ENCODE results near the gene NFIX. TPM values are rescaled to one million over a fixed set of nuclear protein-coding genes. Genes with fewer than 3 reads are reported as not detected.
A peak's percentile ranks its signal among the peaks of the same experiment; 100 is the strongest.

Gene NFIX
- total RNA-seq, 2 experiments from 2014 or later, result 6.3 to 8.7 TPM

DNA sequence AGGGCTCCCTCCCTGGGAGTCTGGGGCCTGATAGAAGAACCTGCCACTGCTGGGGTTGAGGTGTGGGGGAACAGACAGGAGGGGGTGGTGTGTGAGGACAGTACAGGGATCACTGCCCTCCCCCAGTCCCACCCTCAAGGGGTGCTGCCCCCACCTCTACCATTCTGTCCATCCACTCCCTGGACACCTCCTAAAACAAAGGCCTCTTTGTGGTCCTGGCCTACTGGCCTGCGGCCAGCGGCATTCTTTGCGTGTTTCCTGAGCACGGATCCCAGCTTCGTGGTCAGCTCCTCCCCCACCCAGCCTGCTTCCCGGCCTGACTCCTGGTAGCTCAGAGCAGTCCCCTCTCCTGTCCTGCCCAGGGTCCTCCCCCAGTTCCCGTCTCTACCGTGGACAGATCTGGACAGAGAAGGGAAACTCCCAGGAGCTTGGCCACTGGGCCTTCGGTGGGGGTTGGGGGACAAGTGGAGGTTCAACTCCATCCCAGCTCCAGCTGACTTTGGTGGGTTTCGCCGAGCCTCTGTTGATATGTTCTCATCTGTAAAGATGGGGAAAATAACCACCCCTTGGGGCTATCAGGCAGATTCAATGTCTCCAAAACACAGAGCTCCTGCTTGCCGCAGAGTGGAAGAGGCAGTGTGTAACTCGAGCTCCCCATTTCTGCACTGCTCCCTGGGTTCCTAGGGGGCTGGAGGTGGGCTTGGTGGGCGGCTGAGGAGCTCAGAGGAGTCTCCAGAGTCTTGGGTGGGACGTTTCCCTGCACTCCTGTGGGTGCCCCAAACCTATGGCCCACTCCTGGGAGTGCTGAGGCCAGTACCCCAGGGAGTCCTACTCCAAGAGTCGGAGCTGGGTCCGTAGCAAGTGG, 58.7 kb downstream of the NFIX start:
- no peak overlapping the region for H3K27ac Mint-ChIP-seq
- peaks cover 7% of the 10 kb centered on the region for H3K27me3 Mint-ChIP-seq
- H3K4me3 Mint-ChIP-seq, result no peak overlapping the region
- H3K9me3 Mint-ChIP-seq, result no peaks in the 10 kb centered on the region
- no peak for DNase-seq
- H3K36me3 Mint-ChIP-seq, result no peaks in the 10 kb centered on the region
- peaks cover 6% of the 10 kb centered on the region for H3K4me1 Mint-ChIP-seq

DNA sequence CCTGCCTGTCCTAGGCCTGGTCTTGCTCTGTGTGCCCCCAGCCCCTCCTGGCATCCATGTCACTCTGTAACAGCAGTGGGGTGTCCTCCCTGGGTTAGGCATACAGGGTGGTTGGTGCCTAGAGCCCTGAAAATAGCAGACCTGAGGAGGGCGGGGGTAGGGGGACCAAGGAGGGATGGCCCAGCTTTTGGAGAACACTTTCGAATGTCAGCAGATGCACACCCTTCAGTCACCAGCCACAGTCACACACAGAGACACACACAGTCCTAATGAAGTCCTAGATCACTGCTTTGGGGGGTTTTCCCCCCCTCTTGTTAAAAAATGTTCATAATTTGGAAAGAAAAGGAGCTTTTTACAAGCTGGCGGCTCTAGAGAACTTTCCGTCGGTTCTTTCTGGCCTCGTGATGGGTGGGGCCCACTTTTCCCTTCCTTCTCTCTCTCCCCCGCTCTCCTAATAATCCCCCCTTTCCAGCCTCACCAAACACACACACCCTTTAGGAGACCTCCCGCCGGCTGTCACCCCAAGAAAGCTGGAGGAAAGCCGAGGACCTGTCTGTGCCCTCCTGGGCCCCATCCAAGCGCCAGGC, 59.4 kb downstream of the NFIX start:
- no peak overlapping the region for H3K4me3 Mint-ChIP-seq
- peaks cover 7% of the 10 kb centered on the region for H3K27me3 Mint-ChIP-seq
- H3K27ac Mint-ChIP-seq, result no peak overlapping the region
- peaks cover 6% of the 10 kb centered on the region for H3K4me1 Mint-ChIP-seq
- DNase-seq, result no peak
- H3K9me3 Mint-ChIP-seq, result no peaks in the 10 kb centered on the region
- H3K36me3 Mint-ChIP-seq, result no peaks in the 10 kb centered on the region

DNA sequence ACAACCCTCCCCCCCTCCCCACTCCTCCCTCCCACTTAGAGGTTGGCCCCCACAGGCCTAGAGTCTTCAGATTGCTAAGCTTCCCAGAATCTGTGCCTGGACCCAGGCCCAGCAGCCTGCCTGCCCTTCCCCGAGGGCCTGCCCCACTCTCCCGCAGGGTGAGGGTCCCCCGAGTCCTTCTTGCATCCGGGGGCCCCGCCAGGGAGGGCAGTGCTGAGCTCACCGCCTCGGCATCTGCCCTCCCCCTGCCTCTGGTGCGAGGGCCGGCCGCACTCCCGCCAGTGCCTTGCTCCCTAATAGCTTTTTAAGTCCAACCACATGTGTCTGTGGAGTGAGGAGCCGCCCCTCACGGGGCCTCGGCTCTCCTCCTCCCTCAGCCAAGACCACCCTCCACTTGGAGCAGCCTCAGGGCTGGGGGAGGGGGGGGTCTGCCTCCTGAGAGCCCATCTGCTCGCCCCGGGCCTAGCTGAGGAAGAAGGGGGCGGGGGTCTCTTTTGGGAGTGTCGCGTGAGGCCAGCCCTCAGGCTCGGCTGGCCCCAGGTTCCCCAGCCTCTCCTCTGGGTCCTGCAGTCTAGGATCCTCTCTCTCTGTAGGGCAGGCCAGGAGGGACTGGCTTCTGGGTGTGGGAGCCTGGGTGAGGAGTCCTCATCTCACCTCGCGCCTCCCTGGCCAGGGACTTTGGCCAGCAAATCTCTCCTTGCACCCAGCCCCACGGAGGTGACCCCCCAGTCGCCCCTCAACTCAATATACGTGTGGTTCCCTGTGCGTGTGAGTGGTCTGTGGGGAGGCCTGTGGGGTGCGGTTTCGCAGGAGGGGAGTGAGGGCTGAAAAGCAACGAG, 60.2 kb downstream of the NFIX start:
- peaks cover 4% of the 10 kb centered on the region for H3K27me3 Mint-ChIP-seq
- H3K4me3 Mint-ChIP-seq, result no peak overlapping the region
- DNase-seq, result no peak

DNA sequence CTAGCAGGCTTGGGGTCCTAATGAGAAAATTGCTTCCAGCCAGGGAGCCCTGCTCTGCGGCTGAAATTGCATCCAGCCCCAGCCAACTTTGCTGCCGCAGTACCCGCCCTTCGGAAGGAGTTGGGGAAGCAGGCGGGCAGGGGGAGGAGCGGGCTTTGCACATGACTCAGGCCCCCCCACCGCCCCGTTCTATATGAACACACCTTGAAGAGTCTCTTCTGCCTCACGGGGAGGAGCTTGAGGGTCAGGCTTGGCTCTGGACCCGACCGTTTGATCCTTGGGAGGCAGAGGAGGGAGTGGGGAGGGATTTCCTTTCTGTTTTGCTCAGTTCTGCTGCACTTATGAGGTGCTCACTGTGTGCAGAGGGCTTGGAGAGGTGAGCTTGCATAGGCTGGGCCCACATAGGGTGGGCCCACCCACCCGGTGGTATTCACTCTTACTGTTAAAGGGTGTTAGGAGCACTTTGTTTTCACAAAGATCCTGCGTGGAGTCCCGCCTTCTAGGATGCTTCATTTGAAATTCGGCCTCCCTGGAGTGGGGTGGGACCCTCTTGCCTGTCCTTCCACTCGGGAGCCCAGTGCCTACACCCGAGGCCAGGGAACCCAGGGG, 60.9 kb downstream of the NFIX start:
- peaks cover 5% of the 10 kb centered on the region for H3K27me3 Mint-ChIP-seq
- no peaks in the 10 kb centered on the region for H3K36me3 Mint-ChIP-seq
- H3K4me3 Mint-ChIP-seq, result no peak overlapping the region
- H3K9me3 Mint-ChIP-seq, result no peaks in the 10 kb centered on the region
- H3K27ac Mint-ChIP-seq, result no peak overlapping the region
- DNase-seq, result no peak
- peaks cover 11% of the 10 kb centered on the region for H3K4me1 Mint-ChIP-seq

More for the DNA sequence above, 60.2 kb downstream of the NFIX start:
- Mint-ChIP-seq H3K36me3 (no peaks in the 10 kb centered on the region), H3K4me1 (peaks cover 6% of the 10 kb centered on the region), H3K27ac (no peak overlapping the region), H3K9me3 (no peaks in the 10 kb centered on the region)

DNA sequence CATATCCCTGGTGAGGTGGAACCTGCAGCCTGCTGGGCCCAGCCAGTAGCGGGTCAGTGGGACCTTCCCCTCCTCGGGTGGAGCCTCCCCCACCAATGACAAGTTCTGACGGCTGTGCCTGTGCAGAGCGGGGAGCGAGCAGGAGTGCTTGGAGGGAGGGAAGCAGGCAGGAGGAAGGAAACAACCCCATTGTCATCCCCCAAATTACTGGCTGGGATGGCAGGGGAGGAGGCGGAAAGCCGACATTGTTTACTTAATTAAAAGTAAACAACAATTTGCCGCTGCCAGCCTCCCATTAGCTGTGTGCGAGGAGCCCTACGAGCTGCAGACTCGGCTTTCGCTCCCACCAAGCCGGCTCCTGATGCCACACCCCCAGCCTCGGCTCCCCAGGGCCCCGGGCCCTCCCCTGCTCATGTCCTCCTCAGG, 61.9 kb downstream of the NFIX start:
- Mint-ChIP-seq H3K9me3 (no peaks in the 10 kb centered on the region), H3K36me3 (no peaks in the 10 kb centered on the region), H3K4me1 (peaks cover 8% of the 10 kb centered on the region), H3K27ac (no peak overlapping the region), H3K4me3 (no peak overlapping the region), H3K27me3 (peaks cover 14% of the 10 kb centered on the region)
- DNase-seq, result no peak

DNA sequence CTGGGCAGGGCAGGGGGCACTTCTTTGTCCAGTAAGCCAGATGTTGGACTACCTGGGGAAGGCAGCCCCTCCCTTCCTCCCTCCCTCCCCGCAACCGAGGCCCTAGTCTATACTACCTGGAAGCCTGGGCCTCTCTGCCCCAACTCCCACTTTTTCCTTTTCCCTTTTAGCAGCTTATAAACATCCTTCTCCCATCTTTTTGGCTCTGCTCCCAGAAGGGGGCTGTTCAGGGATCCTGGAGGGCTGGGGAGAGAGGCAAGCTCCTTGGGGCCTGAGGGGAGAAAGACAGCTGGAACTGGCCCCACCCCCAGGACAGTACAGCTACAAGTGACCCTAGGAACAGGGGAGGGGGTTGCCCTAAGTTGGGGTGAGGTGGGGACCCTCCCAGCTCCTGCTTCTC, 62.5 kb downstream of the NFIX start:
- Mint-ChIP-seq H3K36me3 (no peaks in the 10 kb centered on the region), H3K4me1 (peaks cover 8% of the 10 kb centered on the region), H3K9me3 (no peaks in the 10 kb centered on the region), H3K27me3 (peaks cover 18% of the 10 kb centered on the region), H3K4me3 (no peak overlapping the region), H3K27ac (no peak overlapping the region)
- DNase-seq, result no peak

DNA sequence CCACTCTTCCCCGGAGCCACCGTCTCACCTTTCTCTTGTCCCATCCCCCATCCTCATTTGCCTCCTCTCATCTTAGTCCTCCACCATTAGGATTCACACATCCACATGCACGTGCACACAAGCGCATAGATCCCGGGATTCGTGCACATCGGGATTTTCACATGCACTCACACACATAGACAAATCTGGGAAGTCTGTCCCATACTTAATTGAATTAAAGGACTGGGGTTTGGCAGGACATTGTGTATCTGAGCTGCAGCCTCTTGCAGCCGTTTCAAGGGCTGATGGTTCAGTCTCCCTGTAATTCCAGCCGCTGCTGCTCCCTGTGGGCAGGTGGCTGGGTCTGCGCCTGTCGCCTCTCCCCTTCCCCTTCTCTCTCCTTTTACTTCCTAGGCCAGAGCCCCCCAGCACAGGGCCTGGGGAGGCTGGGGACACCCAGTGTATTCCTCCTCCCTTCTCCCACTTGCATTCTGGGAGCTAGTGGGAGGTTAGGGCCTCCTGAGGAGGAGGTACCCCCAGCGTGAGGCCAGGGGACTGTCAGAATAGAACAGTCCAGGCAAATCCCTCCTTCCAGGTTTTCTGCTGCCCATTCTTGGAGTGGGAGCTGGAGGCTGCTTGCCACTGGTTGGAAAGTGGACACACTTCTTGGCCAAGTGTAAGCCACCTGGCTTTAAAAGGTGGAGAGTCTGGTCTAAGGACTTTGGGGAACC, 63.8 kb downstream of the NFIX start:
- H3K4me1 Mint-ChIP-seq, result peaks cover 8% of the 10 kb centered on the region
- H3K9me3 Mint-ChIP-seq, result no peaks in the 10 kb centered on the region
- no peak for DNase-seq
- H3K36me3 Mint-ChIP-seq, result no peaks in the 10 kb centered on the region
- no peak overlapping the region for H3K27ac Mint-ChIP-seq
- peaks cover 23% of the 10 kb centered on the region for H3K27me3 Mint-ChIP-seq
- no peak overlapping the region for H3K4me3 Mint-ChIP-seq

DNA sequence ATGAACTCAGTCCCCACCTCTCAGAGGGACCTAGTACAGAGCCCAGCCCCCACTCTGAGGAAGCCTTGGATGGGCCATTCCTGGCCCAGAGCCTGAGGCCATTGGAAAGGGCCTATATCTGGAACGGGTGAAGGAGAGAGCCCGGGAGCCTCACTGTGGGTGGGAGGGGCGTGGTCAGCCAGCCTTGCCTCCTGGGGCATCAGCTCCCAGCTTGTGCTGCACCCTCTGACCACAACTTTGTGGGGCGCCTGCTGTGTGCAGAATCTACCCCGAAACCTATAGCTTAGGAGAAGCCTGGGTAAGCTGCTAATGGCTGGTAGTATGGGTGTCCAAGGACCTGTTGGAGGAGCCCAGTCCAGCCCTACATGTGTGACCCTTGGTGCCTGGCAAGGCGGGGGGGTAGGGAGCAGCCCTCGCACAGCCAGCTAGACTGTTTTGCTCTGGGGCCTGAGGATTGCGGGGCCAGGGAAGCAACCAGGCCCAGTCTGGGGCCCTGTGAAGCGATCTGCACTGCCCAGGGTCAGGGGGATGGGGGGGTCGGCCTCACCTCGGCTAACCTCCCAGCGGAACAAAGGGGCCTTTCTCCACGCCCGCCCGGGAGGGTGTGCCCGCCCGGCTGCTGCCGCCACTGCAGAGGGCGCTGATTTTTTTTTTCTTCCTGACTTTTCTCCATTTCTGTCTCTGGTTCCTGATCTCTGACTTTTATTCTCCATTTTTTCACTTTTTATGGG, 65.1 kb downstream of the NFIX start:
- no peak for DNase-seq
- peaks cover 8% of the 10 kb centered on the region for H3K4me1 Mint-ChIP-seq
- peak overlapping the region; percentile 65 for H3K4me3 Mint-ChIP-seq
- no peaks in the 10 kb centered on the region for H3K9me3 Mint-ChIP-seq
- H3K27me3 Mint-ChIP-seq, result peaks cover 23% of the 10 kb centered on the region
- H3K36me3 Mint-ChIP-seq, result no peaks in the 10 kb centered on the region
- H3K27ac Mint-ChIP-seq, result no peak overlapping the region

DNA sequence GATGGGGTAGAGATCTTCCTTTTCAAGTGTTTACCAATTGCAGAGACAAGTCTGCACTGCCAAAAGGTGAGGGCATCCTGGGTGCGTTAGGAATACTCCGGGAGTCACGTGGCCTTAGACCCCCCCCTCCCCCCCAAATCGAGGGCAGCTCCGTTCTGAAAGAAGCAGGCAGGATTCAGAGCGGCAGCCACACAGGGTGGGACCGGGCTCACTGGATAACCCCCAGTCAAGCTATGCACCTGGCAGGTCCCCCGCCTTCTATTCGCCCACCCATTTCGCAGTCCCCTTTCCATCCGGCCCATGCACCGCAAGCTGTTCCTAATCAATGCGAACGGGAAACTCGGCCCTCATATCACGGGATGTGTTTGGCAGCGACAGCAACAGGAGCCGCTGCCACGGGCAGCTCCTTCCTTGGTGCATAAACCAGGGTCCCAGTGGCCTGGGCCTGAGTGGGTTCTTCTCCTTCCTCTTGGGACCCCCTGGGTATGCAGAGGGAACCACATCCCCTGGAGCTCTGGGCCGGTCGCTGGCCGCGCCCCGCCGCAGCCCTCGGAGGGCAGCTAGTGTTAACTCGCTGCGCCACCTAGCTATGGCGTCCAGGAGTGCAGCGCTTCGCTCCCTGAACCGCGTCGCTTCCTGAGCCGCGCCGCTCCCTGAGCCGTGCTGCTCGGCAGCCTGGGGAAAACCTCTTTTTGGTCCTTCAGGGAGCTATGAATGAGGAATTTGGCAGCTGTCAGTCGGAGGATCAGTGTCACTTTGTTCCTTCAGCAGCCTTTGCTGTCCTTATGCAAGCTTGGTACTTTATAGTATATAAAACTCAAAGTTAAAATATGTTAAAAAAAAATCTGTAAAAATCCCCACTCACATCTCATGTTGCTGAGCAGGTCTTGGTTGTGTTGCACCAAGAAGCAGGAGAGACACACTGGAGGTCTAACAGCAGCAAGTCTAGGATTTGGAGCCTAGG, 66.0 kb downstream of the NFIX start:
- Mint-ChIP-seq H3K27me3 (peaks cover 19% of the 10 kb centered on the region), H3K4me3 (peak overlapping the region; percentile 65), H3K36me3 (no peaks in the 10 kb centered on the region), H3K27ac (no peak overlapping the region), H3K4me1 (peaks cover 8% of the 10 kb centered on the region), H3K9me3 (no peaks in the 10 kb centered on the region)
- DNase-seq, result peak; percentile 78

DNA sequence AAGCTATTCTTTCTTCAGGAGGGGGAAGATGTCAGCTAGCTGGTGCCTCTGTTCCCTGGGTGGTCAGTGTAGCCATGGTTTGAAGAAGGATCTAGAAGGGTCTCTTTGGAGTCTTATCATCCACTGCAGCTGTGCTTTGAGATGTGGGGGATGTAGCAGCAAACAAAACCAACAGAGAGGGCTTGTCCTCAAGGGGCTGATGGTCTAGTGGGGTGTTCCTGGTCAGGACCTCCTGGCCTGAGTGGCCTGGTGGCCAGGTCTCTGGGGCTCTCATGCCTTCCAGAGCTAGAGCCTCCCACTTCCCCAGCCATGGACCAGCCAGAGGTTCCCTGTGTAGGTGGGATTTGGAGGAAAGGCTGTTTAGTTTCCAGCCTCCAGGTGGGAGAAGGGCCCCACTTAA, 67.0 kb downstream of the NFIX start:
- H3K4me1 Mint-ChIP-seq, result peaks cover 8% of the 10 kb centered on the region
- no peak for DNase-seq
- H3K4me3 Mint-ChIP-seq, result no peak overlapping the region
- H3K9me3 Mint-ChIP-seq, result no peaks in the 10 kb centered on the region
- peaks cover 19% of the 10 kb centered on the region for H3K27me3 Mint-ChIP-seq
- no peaks in the 10 kb centered on the region for H3K36me3 Mint-ChIP-seq
- no peak overlapping the region for H3K27ac Mint-ChIP-seq

DNA sequence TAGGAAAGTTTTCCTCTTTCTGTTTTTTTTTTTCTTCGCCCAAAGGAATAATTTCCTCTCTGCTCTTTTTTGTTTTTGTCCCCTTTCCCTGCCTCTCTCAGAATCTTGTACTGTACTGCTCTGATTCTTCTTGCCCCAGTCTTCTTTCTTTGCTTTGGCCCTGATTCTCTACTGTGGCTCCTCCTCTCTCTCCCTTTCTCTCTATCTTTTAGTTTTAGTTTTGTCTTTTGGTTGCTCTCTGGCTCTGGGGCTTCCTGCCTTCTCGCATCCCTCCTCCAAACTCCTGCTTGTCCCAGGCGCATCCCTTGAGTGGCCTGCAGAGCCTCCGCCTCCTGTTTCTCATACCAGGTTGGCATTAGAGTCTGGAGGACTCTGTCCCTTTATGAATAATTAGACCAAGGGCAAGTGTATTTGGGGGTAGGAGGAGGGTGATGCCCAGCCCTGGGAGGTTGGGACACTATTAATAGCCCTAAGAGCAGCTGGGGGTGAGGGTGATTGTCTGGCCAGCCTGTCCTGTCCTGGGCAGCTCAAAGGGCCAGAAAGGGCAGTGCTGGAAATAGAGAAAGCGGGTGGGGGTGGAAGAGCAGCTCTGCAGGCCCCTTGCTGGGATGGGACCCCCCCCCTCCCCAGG, 68.3 kb downstream of the NFIX start:
- Mint-ChIP-seq H3K36me3 (no peaks in the 10 kb centered on the region), H3K27me3 (peaks cover 19% of the 10 kb centered on the region), H3K4me3 (no peak overlapping the region), H3K4me1 (peaks cover 8% of the 10 kb centered on the region), H3K9me3 (no peaks in the 10 kb centered on the region), H3K27ac (no peak overlapping the region)
- no peak for DNase-seq

DNA sequence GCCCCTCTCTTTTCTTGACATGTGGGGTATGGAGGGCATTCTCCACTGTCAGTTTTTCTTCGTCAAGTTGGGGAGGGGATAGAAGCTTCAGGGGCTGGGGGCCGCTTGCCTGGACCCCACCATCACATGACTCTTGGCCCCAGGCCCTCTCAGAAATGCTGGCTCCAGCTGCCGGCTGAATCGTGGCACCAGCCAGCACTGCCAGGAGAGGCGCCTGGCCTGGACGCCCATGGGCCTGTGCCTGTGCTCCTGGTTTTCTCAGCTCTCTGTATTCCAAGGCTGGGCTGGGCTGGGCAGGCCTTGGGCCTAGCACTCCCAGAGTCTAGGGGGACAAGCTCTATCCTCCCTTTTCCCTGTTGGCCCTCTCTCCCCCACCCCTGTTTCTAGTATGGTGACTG, 68.8 kb downstream of the NFIX start:
- Mint-ChIP-seq H3K36me3 (no peaks in the 10 kb centered on the region), H3K27me3 (peaks cover 19% of the 10 kb centered on the region), H3K4me1 (peaks cover 8% of the 10 kb centered on the region), H3K4me3 (no peak overlapping the region), H3K27ac (no peak overlapping the region), H3K9me3 (no peaks in the 10 kb centered on the region)
- no peak for DNase-seq

DNA sequence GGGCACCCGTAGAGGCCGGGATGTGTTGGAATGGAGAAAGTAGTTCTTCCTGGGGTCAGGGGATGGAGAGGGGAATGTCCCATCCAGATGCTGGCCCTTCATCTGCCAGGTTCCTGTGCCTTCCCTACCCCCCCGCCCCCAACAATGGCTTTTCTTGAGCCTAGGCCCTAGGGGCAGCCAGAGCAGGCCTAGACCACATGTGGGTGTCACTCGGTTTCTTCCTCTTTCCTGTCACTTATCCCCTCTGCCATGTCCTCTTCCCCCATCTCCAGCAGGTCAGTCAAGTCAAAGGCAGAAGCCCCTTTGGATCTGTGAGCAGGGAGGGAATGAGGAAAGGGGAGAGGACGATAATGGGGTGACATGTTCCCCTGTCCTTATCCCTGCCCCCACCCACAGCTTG, 71.0 kb downstream of the NFIX start:
- DNase-seq, result no peak
- Mint-ChIP-seq H3K27ac (no peak overlapping the region), H3K4me3 (no peak overlapping the region), H3K36me3 (no peaks in the 10 kb centered on the region), H3K27me3 (peaks cover 17% of the 10 kb centered on the region), H3K9me3 (no peaks in the 10 kb centered on the region), H3K4me1 (peaks cover 3% of the 10 kb centered on the region)

Measured in activated naive CD8-positive, alpha-beta T cell treated with anti-CD3 and anti-CD28 coated beads for 36 hours (primary cell).